ENCODE measurements around the gene ANXA9. TPM values are rescaled to one million over a fixed set of nuclear protein-coding genes. Genes with fewer than 3 reads are reported as not detected.

ANXA9 gene
- polyA plus RNA-seq, 1 donor from 2014 or later, result 0.11 TPM

DNA sequence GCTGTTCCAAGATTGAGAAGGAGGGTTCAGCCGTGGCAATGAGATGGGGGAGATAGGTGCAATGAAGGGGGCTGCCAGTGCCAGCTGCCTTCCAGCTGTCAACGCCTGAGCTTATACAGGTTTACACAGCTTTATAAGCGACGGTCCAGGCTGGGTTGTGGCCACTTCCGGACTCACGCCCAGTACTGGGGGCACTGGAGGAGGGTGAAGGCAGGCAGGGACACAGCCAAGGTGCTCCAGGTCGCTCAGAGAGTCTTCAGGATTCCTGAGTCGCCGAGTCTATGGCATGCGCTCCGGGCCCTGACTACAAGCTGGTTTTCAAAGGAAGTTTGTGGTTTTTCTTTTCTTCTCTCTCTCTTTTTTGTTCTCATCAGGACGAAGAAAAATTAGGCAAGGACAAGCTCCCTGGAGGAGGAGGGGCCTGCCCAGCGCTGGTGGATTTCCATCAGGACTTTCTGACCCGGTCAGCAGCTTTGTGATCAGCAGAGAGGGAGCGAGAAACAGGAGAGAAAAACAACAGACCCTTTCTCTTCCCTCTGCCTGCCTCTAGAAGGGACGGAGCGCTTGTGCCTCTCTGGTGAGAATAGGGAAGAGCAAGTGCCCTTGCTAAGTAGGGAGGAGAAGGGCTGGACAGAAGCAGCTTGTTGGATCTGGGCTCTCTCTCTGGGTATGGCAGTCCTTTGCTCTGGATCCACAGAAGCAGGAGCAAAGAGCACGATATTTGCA is 24.4 kb downstream of the ANXA9 start, which contains the start of gene MINDY1:
Gene MINDY1, minus strand, starts transcription at position 576 of the 726 bp plus-strand sequence. CDS start 4,285 bp downstream, outside the sequence.
- peak within 1 kb of the TSS; percentile 86 to 99 (median 98) for H3K27ac Mint-ChIP-seq
- no peaks in the 10 kb centered on the region for H3K9me3 Mint-ChIP-seq
- H3K27me3 Mint-ChIP-seq, result no peaks in the 10 kb centered on the region
- peaks cover 36 to 51% (median 49%) of the 10 kb centered on the region in 3 donors for H3K4me1 Mint-ChIP-seq
- peaks cover 4% of the 10 kb centered on the region for H3K36me3 Mint-ChIP-seq
- H3K4me3 Mint-ChIP-seq, result peak within 1 kb of the TSS; percentile 87 to 97 (median 96)

DNA sequence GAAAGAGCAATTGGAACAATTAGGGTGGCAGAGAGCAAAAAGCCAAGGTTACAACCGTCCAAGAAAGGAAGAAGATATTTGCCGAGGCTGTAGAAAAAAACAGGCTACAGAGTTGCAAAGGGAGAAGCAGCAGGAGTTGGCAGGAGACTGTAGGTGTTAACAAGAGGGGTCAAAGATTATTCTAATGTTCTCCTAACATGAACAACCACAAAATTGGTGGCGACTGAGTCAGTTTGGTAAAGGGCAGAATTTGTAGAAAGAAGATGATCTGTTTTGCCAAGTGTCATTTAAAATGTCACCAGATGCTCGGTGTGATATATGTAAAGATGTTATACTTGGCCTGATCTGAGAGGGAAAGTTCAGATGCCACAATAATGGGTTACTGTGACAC is 25.8 kb downstream of the ANXA9 start:
- Mint-ChIP-seq H3K9me3 (no peaks in the 10 kb centered on the region), H3K27ac (peak overlapping the region; percentile 86 to 99 (median 98)), H3K4me1 (peaks cover 42 to 51% (median 43%) of the 10 kb centered on the region in 3 donors), H3K36me3 (no peaks in the 10 kb centered on the region), H3K4me3 (peak overlapping the region; percentile 87 to 97 (median 96)), H3K27me3 (no peaks in the 10 kb centered on the region)

DNA sequence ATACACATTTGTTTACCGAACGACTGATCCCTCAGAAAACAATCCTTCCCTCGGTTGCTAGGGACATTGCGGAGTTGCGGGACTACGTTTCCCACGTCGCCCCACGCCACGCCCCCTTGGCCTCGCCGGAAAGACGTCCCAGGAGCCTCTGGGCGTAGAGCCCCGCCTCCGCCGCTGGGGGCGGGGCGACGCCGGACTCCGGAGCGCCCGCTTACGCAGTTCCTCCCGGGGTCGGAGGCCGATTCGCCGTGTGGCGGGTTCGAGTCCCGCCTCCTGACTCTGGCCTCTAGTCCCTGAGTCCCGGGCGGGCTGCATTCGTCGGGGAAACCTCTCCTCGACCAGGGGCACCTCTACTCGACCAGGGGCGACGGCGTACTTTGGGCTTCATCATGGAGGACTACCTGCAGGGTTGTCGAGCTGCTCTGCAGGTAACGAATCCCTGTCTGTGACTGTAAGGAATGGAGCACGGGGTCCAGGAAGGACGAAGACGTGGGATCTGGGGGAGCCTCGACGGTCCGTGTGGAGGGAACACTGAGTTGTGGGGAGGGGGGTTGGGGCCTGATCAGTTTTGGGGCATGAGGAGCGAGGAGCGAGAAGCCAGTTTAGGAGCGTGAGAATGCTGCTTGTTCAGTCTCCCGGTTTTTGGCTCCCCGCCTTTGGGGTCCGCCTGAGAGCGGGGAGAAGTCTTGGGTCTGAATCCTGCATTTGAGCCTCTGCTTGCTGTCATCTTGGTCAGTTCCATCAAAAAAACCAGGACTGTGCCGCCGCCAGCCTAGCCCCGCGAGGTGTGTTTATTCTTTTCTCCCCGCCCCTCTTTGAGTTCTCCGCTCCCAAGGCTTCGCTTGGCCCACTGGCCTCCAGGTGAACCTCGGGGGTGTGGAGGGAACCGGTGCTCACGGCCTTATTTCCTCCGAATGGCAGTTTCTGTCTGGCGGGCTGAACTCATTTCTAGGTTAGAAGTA is 26.4 kb downstream of the ANXA9 start, which contains the start of gene PRUNE1:
Gene PRUNE1, plus strand, starts transcription at position 206 of the 962 bp plus-strand sequence. Its CDS starts 184 bp downstream, at position 390.
- Mint-ChIP-seq H3K4me1 (peaks cover 41 to 46% (median 42%) of the 10 kb centered on the region in 3 donors), H3K27ac (peak within 1 kb of the TSS; percentile 86 to 99 (median 98)), H3K36me3 (no peaks in the 10 kb centered on the region), H3K27me3 (no peaks in the 10 kb centered on the region), H3K9me3 (no peaks in the 10 kb centered on the region), H3K4me3 (peak within 1 kb of the TSS; percentile 87 to 97 (median 96))

DNA sequence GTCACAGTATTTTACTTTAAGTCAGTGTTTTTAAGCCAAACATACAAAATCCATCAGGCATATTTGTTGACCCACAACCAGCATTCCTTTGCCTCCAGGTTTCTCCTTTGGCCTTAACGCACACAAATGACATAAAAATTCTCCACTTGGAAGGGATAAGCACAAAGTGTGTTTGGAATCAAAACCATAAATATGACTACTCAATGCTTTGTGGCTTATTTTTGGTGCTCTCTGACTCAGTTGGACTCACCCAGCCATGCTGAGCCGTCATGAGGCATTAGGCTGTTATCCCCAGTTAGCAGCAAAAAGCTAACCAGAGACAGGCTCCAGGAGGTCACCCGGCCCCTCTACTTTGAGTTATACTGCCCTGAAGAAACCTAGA is 27.1 kb downstream of the ANXA9 start:
- H3K9me3 Mint-ChIP-seq, result no peaks in the 10 kb centered on the region
- peak overlapping the region; percentile 87 to 97 (median 96) for H3K4me3 Mint-ChIP-seq
- H3K27ac Mint-ChIP-seq, result peak overlapping the region; percentile 86 to 99 (median 98)
- peaks cover 40 to 42% (median 42%) of the 10 kb centered on the region in 3 donors for H3K4me1 Mint-ChIP-seq
- H3K27me3 Mint-ChIP-seq, result no peaks in the 10 kb centered on the region
- H3K36me3 Mint-ChIP-seq, result no peaks in the 10 kb centered on the region

DNA sequence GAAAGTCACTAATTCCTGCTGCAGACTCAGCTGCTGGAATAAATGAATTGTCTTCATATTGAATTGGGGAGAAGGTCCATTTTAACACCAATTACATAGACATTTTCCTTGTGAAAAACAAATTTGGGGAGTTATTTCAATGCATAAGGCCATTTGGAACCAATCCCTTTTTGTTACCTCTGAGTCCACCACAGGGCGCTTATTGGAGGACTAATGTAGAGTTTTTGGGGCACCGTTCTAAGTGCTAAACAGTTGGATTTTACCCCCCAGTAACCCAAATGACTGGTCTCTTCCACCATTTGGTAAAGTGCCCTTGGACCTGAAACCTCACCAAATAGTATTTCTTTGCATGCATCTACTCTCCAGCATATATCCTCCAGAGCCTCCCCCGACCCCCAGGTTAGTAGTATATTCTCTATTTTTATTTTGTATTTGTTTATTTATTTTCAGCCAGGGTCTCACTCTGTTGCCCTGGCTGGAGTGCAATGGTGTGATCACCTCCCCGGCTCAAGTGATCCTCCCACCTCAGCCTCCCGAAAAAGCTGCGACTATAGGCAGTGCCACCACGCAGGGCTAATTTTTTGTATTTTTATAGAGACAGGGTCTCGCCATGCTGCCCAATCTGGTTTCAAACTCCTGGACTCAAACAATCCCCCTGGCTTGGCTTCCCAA is 27.7 kb downstream of the ANXA9 start:
- Mint-ChIP-seq H3K27me3 (no peaks in the 10 kb centered on the region), H3K36me3 (no peaks in the 10 kb centered on the region), H3K4me1 (peaks cover 40 to 42% (median 40%) of the 10 kb centered on the region in 3 donors), H3K27ac (peak overlapping the region in 2 of 3 donors; percentile 86 to 98), H3K9me3 (no peaks in the 10 kb centered on the region), H3K4me3 (peak overlapping the region; percentile 37 to 96 (median 91))

DNA sequence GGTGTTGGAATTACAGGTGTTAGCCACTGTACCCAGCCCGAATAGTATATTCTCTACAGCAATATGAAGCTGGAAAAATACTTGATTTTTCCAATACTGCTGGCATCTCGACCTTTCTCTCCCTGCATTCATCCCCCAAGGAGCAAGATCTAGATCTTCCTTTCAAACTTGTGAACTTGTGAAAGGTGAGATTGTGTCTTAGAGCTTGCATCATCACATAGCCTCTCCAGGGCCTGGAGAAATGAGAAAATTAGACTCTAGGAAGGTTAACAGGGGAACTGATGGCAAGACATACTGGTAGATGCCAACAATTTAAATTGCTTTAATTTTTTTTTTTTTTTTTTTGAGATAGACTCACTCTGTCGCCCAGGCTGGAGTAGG is 28.2 kb downstream of the ANXA9 start:
- no peaks in the 10 kb centered on the region for H3K9me3 Mint-ChIP-seq

DNA sequence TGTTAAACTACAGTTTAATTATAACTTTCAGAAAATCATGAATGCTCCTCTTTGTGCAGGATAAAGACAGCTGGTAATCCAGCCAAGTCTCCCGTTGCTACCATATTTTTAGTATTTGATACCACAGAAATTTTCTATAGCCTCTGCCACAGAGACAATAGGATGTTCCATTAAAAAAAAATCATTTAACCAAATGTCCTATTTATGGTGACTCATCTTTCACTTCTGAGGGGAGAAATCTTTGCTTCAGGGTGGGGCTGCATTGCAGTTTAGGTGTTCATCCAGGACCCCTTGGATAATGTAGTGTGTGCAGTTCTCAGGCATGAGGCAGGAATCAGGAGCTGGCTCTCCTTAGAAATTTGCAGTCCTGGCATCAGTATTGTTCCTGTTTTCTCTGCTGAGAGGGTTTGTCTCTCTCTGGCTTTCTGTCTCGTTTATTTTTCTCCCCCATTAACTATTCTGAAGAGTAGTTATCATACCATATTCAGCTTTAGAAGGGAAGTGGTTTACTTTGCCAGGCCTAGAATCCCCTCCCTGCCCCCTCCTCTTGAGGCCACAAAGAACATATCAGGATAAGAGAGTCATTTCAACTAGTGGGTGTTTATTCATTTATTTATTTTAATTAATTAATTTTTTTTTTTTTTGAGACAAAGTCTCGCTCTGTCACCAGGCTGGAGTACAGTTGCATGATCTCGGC is 29.2 kb downstream of the ANXA9 start:
- Mint-ChIP-seq H3K27ac (peak overlapping the region in 2 of 3 donors; percentile 31 to 89), H3K4me3 (no peak overlapping the region), H3K4me1 (peaks cover 29 to 35% (median 32%) of the 10 kb centered on the region in 3 donors)

More for the DNA sequence above, 28.2 kb downstream of the ANXA9 start:
- Mint-ChIP-seq H3K4me3 (peak overlapping the region in 3 of 4 donors; percentile 4 to 67 (median 22)), H3K27ac (no peak overlapping the region), H3K4me1 (peaks cover 38 to 42% (median 40%) of the 10 kb centered on the region in 3 donors), H3K27me3 (no peaks in the 10 kb centered on the region), H3K36me3 (no peaks in the 10 kb centered on the region)

DNA sequence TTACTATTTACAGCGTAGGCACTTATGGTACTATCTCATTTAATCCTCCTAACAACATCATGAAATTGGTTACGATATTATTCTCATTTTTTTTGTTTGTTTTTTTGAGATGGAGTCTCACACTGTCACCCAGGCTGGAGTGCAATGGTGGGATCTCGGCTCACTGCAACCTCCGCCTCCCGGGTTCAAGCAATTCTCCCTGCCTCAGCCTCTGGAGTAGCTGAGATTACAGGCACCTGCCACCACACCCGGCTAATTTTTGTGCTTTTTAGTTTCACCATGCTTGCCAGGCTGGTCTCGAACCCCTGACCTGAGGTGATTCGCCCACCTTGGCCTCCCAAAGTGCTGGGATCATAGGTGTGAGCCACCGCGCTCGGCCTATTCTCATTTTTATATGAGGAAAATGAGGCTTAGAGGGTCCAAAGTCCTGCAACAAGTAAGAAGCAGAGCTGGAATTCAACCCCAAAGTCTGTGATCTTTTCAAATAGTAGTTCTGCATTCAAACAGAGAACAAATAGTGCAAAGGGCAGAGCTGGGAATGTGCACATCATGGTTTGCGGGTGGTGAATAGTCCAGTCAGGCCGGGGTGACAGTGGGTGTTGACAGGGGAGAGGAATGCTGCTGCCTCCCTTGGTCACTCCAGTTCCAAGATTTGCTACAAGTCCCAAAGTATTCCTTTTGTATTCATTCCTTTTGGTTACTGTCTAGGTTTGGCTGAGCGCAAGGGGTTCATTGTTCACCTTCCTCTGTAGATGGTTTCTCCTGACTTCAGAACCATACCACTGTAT is 30.8 kb downstream of the ANXA9 start:
- H3K9me3 Mint-ChIP-seq, result no peaks in the 10 kb centered on the region
- H3K36me3 Mint-ChIP-seq, result no peaks in the 10 kb centered on the region
- peak overlapping the region in 1 of 3 donors; percentile 25 for H3K27ac Mint-ChIP-seq
- peaks cover 15 to 23% (median 18%) of the 10 kb centered on the region in 3 donors for H3K4me1 Mint-ChIP-seq
- H3K4me3 Mint-ChIP-seq, result peak overlapping the region in 1 of 4 donors; percentile 10
- H3K27me3 Mint-ChIP-seq, result no peaks in the 10 kb centered on the region

More for the DNA sequence above, 29.2 kb downstream of the ANXA9 start:
- no peaks in the 10 kb centered on the region for H3K9me3 Mint-ChIP-seq
- no peaks in the 10 kb centered on the region for H3K27me3 Mint-ChIP-seq
- no peaks in the 10 kb centered on the region for H3K36me3 Mint-ChIP-seq

DNA sequence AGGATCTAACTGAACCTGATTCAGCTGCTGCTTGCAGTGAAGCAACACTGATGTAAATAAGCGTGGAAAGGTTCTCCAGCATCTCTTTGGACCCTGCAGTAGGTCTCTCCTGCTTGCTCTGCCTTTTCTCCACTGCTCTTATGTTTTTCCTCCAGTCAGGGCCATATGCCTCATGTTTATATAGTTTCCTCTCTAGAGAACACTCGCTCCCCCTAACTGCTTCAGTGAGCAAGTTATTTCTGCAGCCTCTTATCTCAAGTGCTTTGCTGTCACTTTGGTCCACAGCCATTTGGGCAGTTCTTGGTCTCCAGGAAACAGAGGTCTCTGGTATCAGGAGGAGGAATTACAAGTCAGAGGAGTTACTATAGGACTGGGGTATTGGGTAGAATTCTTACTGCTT is 31.4 kb downstream of the ANXA9 start:
- Mint-ChIP-seq H3K4me1 (peaks cover 14 to 18% (median 15%) of the 10 kb centered on the region in 3 donors), H3K27me3 (no peaks in the 10 kb centered on the region), H3K4me3 (peak overlapping the region in 1 of 4 donors; percentile 10), H3K36me3 (no peaks in the 10 kb centered on the region), H3K27ac (peak overlapping the region in 1 of 3 donors; percentile 25), H3K9me3 (no peaks in the 10 kb centered on the region)

DNA sequence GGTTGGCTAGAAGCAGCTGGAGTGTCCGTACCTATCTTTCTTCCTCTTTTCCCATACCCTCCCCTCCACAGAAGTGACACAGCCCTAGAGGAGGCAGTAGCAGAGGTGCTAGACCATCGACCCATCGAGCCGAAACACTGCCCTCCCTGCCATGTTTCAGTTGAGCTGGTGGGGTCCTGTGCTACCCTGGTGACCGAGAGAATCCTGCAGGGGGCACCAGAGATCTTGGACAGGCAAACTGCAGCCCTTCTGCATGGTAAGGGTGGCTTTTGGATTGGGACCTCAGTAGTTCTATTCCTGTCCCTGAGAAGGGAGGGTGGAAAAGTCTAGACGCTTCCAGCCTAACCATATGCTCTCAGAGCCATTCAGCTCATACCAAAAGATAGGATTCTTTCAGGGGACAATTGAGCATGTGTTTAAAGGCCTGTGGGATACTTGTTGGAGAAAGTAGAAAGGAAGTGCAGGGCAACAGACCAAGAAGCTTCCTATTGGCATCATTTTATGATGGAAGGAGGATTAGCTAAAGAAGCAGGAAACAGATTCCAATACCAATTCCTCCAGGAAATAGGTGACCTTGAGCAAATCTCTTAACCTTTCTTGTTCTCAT is 42.6 kb downstream of the ANXA9 start:
- peaks cover 4% of the 10 kb centered on the region for H3K36me3 Mint-ChIP-seq
- H3K27ac Mint-ChIP-seq, result peak overlapping the region in 2 of 3 donors; percentile 19 to 67
- no peaks in the 10 kb centered on the region for H3K9me3 Mint-ChIP-seq
- H3K4me3 Mint-ChIP-seq, result peak overlapping the region in 1 of 4 donors; percentile 79
- H3K4me1 Mint-ChIP-seq, result peaks cover 0 to 9% (median 5%) of the 10 kb centered on the region in 3 donors
- no peaks in the 10 kb centered on the region for H3K27me3 Mint-ChIP-seq

DNA sequence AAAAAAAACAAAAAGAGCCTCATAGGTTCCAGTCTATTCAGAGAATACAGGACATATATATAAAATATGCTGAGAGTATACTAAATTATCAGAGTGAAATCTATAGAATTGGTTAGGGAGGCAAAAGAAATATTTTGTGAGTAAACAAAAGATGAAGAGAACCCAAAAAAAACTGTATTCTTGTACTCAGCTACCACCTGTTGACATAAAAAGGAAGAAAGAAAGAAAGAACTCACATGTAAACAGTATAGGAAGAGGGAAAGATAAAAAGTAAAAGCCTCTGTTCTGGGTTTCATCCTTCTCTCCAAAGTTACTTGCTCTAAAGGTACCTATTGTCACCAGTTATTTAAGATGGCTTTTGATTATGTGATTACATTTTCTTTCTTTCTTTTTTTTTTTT is 44.4 kb downstream of the ANXA9 start:
- Mint-ChIP-seq H3K27ac (no peak overlapping the region), H3K9me3 (no peaks in the 10 kb centered on the region), H3K4me1 (peaks cover 0 to 9% (median 5%) of the 10 kb centered on the region in 3 donors), H3K27me3 (no peaks in the 10 kb centered on the region), H3K4me3 (no peak overlapping the region), H3K36me3 (peaks cover 4% of the 10 kb centered on the region)

DNA sequence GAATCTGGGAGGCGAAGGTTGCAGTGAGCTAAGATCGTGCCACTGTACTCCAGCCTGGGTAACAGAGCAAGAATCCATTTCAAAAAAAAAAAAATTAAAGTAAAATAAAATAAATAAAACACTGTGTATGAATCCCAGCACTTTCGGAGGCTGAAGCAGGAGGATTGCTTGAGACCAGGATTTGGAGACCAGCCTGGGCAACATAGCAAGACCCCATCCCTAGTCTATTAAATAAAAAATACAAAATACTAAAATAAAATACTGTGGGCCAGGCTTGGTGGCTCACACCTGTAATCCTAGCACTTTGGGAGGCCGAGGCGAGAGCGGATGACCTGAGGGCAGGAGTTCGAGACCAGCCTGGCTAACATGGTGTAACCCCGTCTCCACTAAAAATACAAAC is 50.1 kb downstream of the ANXA9 start:
- Mint-ChIP-seq H3K27ac (no peak overlapping the region), H3K4me1 (peaks cover 0 to 3% (median 2%) of the 10 kb centered on the region in 3 donors), H3K4me3 (no peak overlapping the region), H3K27me3 (no peaks in the 10 kb centered on the region), H3K9me3 (no peaks in the 10 kb centered on the region), H3K36me3 (peaks cover 11% of the 10 kb centered on the region)

DNA sequence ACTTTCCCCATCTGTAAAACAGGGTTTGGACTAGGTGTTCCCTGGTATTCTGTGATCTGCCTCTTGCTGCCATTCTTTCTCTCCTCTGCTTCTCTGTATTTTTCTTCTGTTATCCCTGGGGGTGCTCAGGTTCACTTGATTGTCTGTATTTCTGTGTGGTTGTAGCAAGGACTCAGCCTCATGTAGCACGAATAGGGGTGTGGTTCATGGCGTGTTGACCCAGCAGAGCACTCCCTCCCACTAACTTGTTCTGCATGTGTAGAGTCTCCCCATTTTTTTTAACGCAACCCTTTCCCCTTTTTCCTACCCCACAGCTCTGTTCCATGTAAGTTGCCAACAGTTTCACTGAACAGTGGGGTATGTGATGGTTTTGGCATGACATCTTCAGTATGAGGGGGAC is 53.1 kb downstream of the ANXA9 start:
- Mint-ChIP-seq H3K27me3 (no peaks in the 10 kb centered on the region), H3K9me3 (no peaks in the 10 kb centered on the region), H3K4me1 (peaks cover 0 to 2% (median 1%) of the 10 kb centered on the region in 3 donors), H3K27ac (peak overlapping the region in 1 of 3 donors; percentile 76), H3K36me3 (peaks cover 8% of the 10 kb centered on the region), H3K4me3 (peak overlapping the region in 1 of 4 donors; percentile 56)

Measured in IgD-negative memory B cell (primary cell).